HepG2 (cell line): Measurements from ENCODE around the gene ACSL3. TPM values are rescaled to one million over a fixed set of nuclear protein-coding genes. Genes with fewer than 3 reads are reported as not detected.
A peak's percentile ranks its signal among the peaks of the same experiment; 100 is the strongest.

Experiments used
- ATAC-seq: fragments of 200-7000 bp; cut with Tn5 transposase; 3 replicates; pipeline ENCODE4 v1.9.1; 2020; ENCODE audit warnings: mild to moderate bottlenecking, moderate library complexity
- BruUV-seq: library from RNA; stranded (reverse); fragments of 400-500 nt; replicated peaks from 2 replicates; lab custom pipeline; 2021; lab: Mats Ljungman, UMichigan
- CTCF ChIA-PET: fragments of 300-600 bp; formaldehyde crosslinking; extraction: SDS; loops from one replicate; lab custom pipeline; 2021; ENCODE audit warnings: low total read pairs, inconsistent platforms, low intra/inter-chr PET ratio; lab: Yijun Ruan, JAX
- POLR2A ChIA-PET: fragments of 350-600 bp; sonication (Branson Sonifier 250); formaldehyde crosslinking; loops from one replicate; lab custom pipeline; 2020; ENCODE audit warnings: antibody characterized with exemption, inconsistent platforms; lab: Yijun Ruan, JAX
- DNase-seq: peaks from one replicate; pipeline ENCODE4 v3.0.0-alpha.2; 2015; ENCODE audit warnings: low spot score
- FAIRE-seq: peaks from 3 replicates; lab custom pipeline; 2011; peaks lifted over from hg19 to GRCh38; lab: Jason Lieb, UNC
- H2AFZ ChIP-seq: one replicate; pipeline ENCODE4 v1.6.1; 2011; ENCODE audit warnings: low read length, inconsistent platforms
- H3K27ac ChIP-seq: fragments of 300-600 bp; 3 replicates; pipeline ENCODE4 v1.8.0; 2011; ENCODE audit warnings: mixed run types, mild to moderate bottlenecking, mixed read lengths, low read length, inconsistent platforms; ENCODE audit not compliant: insufficient read depth; ENCODE audit errors: extremely low read length
- H3K27me3 ChIP-seq, 2 experiments: fragments of 200-600 bp in 1 of 2; 2 replicates in 1 of 2; 3 replicates in 1 of 2; pipeline versions ENCODE4 v1.6.0 to v1.8.0; 2011; ENCODE audit warnings: low read length in 2 of 2, mild to moderate bottlenecking in 2 of 2, moderate library complexity in 2 of 2, inconsistent platforms in 1 of 2; ENCODE audit not compliant: insufficient read depth in 2 of 2, control insufficient read depth in 1 of 2
- H3K36me3 ChIP-seq, 2 experiments: fragments of 200-600 bp in 1 of 2; replicated peaks in 1 of 2; 2 replicates in 1 of 2; 3 replicates in 1 of 2; pipeline versions ENCODE4 v1.5.1 to v1.8.0; 2011; ENCODE audit warnings: low read length in 2 of 2, inconsistent platforms in 1 of 2; ENCODE audit not compliant: insufficient read depth in 2 of 2, control insufficient read depth in 1 of 2
- H3K4me1 ChIP-seq: 2 replicates; pipeline ENCODE4 v1.5.1; 2012; ENCODE audit warnings: low read length, inconsistent platforms; ENCODE audit not compliant: insufficient read depth
- H3K4me2 ChIP-seq: 2 replicates; pipeline ENCODE4 v1.6.0; 2011; ENCODE audit warnings: low read depth, low read length, inconsistent platforms
- H3K4me3 ChIP-seq, 3 experiments: fragments of 200-600 bp in 1 of 3; sonication (generic), shearing (Covaris generic) in 1 of 3; replicated peaks in 1 of 3; 2 replicates each; pipeline ENCODE4 v1.5.1; 2011 to 2016; ENCODE audit warnings: low read length in 3 of 3, inconsistent platforms in 2 of 3, low read depth in 2 of 3, mild to moderate bottlenecking in 2 of 3, control low read depth in 1 of 3, mixed read lengths in 1 of 3; ENCODE audit not compliant: insufficient read depth in 1 of 3
- H3K79me2 ChIP-seq: one replicate; pipeline ENCODE4 v1.6.1; 2011; ENCODE audit warnings: low read length, inconsistent platforms; ENCODE audit not compliant: insufficient read depth
- H3K9ac ChIP-seq: 2 replicates; pipeline ENCODE4 v1.6.0; 2011; ENCODE audit warnings: mild to moderate bottlenecking, low read depth, low read length, inconsistent platforms; ENCODE audit not compliant: insufficient read depth
- H3K9me3 ChIP-seq: 2 replicates; pipeline ENCODE4 v1.5.1; 2012; ENCODE audit warnings: mild to moderate bottlenecking, low read length
- H4K20me1 ChIP-seq: 2 replicates; pipeline ENCODE4 v1.6.0; 2011; ENCODE audit warnings: inconsistent platforms, mild to moderate bottlenecking, low read length, moderate library complexity; ENCODE audit not compliant: insufficient read depth
- CREB1 ChIP-seq, 2 experiments: fragments of 450-650 bp in 1 of 2; IDR thresholded peaks; 2 replicates each; pipeline ENCODE4 v1.6.1; 2016 to 2017; ENCODE audit warnings: control low read depth in 1 of 2, mild to moderate bottlenecking in 1 of 2, missing compliant biosample characterization in 1 of 2, missing genetic modification characterization in 1 of 2
- MATR3 ChIP-seq: sonication (generic); formaldehyde crosslinking; IDR thresholded peaks from 2 replicates; pipeline ENCODE4 v1.4.0; 2020; ENCODE audit warnings: missing genetic modification reagents
- NCOR1 ChIP-seq: fragments of 200-600 bp; sonication (generic); IDR thresholded peaks from 2 replicates; pipeline ENCODE4 v1.7.0; 2017; ENCODE audit warnings: antibody characterized with exemption, low read length, borderline replicate concordance
- POLR2AphosphoS2 ChIP-seq: IDR thresholded peaks from 2 replicates; pipeline ENCODE4 v1.6.1; 2011; ENCODE audit warnings: low read depth, low read length, improper control_type of control experiment
- RBM22 ChIP-seq: fragments of 200-400 bp; formaldehyde crosslinking; optimal IDR thresholded peaks from 2 replicates; pipeline ENCODE3; 2017; ENCODE audit warnings: mild to moderate bottlenecking, low read length, moderate library complexity
- WGBS: methylation state at CpG from one replicate; pipeline ENCODE4 v1.1.6; 2017; ENCODE audit warnings: low lambda C conversion rate; 5-methylcytosine and 5-hydroxymethylcytosine counted together
- in situ Hi-C: cut with HindIII; loops from 2 replicates; pipeline ENCODE4 v1.10.0; 2017; ENCODE audit warnings: low pct_unique_long_range_greater_than_20kb; ENCODE audit not compliant: extremely low pct_ligation_motif_present
- intact Hi-C: fragments of 100-400 bp; cut with micrococcal nuclease; formaldehyde crosslinking; loops from one replicate; pipeline ENCODE4 v1.10.0; 2022; ENCODE audit not compliant: unreplicated experiment
- polyA plus RNA-seq, 8 experiments: library from polyadenylated mRNA; depleted of rRNA in 3 of 8; stranded (reverse) in 7 of 8; unstranded in 1 of 8; fragments of >200 nt; fragmentation: Illumina TruSeq in 4 of 8; extraction: Trizol in 4 of 8; gene quantifications; 2 replicates each; pipeline versions ENCODE4 v1.2.1 to v1.2.3, GENCODE V29; 2011 to 2016; ENCODE audit warnings: low read depth in 4 of 8, missing spikeins in 1 of 8, mixed read lengths in 1 of 8; ENCODE audit not compliant: insufficient read depth in 1 of 8
- total RNA-seq, 5 experiments: library from RNA; depleted of rRNA; stranded (reverse); fragments of >200 nt; fragmentation: Illumina TruSeq; extraction: Trizol; gene quantifications; 2 replicates each; pipeline ENCODE4 v1.2.3, GENCODE V29; 2016; ENCODE audit warnings: low read depth in 1 of 5

ACSL3 gene
- total and polyA plus RNA-seq, 2 of the 13 experiments (the other 11 are each of a cell fraction or from before 2014, with no cell fraction given), result 305 to 365 TPM

GRCh38 chr2:222875482-222875881 lies 14.6 kb downstream of the ACSL3 start:
- BruUV-seq, result no TSS peak
- Histone ChIP-seq H4K20me1 (peaks cover 100% of the 10 kb centered on the region), H3K9ac (no peak overlapping the region), H3K36me3 (peaks cover 0 to 3% of the 10 kb centered on the region in 2 experiments; a peak in 2 of 5 replicates), H3K27ac (no peak overlapping the region), H3K4me3 (no peak overlapping the region), H2AFZ (no peak overlapping the region), H3K4me1 (peaks cover 84% of the 10 kb centered on the region), H3K4me2 (no peak overlapping the region; the same call in 1 of the 2 replicates), H3K27me3 (no peaks in the 10 kb centered on the region), H3K9me3 (no peaks in the 10 kb centered on the region), H3K79me2 (peaks cover 99% of the 10 kb centered on the region)
- in situ Hi-C loops (no loop called here), intact Hi-C loops (no loop called here)
- no peak for TF ChIP-seq MATR3 (CRISPR knock-in tag)
- peak; percentile 55 for TF ChIP-seq RBM22
- ATAC-seq (no peak), DNase-seq (no peak), FAIRE-seq (no peak)
- ChIA-PET POLR2A (interaction anchor here (0.9 to 2.6 kb wide), 3 partner anchors 10 to 69 kb away, joined by 3 to 7 read pairs (median 4); no protein-coding TSS in a partner anchor), CTCF (interaction anchor here (1.6 kb wide), 1 partner anchor 185 kb away, joined by 3 read pairs; no protein-coding TSS in a partner anchor)
- WGBS, result 77% methylated on average over 3 of the region's 3 CpGs

- Histone ChIP-seq H3K9ac (no peak overlapping the region), H4K20me1 (peaks cover 99% of the 10 kb centered on the region), H2AFZ (no peak overlapping the region), H3K27ac (no peak overlapping the region), H3K79me2 (peaks cover 99% of the 10 kb centered on the region), H3K4me2 (peak overlapping the region; percentile 30; the same call in 1 of the 2 replicates), H3K4me3 (no peak overlapping the region), H3K36me3 (peaks cover 0 to 3% of the 10 kb centered on the region in 2 experiments; a peak in 3 of 5 replicates), H3K27me3 (no peaks in the 10 kb centered on the region), H3K4me1 (peaks cover 80% of the 10 kb centered on the region), H3K9me3 (no peaks in the 10 kb centered on the region)
- ChIA-PET POLR2A (interaction anchor here (1.4 to 2.6 kb wide), 2 partner anchors 14 to 70 kb away, joined by 3 to 7 read pairs; no protein-coding TSS in a partner anchor), CTCF (interaction anchor here (1.6 kb wide), 1 partner anchor 186 kb away, joined by 3 read pairs; no protein-coding TSS in a partner anchor)
- ATAC-seq (no peak), FAIRE-seq (no peak), DNase-seq (no peak)
- intact Hi-C loops (no loop called here), in situ Hi-C loops (no loop called here)
- no TSS peak for BruUV-seq
- TF ChIP-seq CREB1 (IDR thresholded peaks at IDR 0.05) (no peak), CREB1 (CRISPR knock-in tag; IDR thresholded peaks at IDR 0.05) (0 out of 2 replicates have a peak, but pooled peaks have one; percentile 21), POLR2AphosphoS2 (peak; percentile 66; the same call in 1 of the 2 replicates), NCOR1 (no peak), RBM22 (peak; percentile 91)
Observed at GRCh38 chr2:222876947-222877346, 16.1 kb downstream of the ACSL3 start.
